H9 (cell line): Measurements from ENCODE around the gene NEU3. TPM values are rescaled to one million over a fixed set of nuclear protein-coding genes. Genes with fewer than 3 reads are reported as not detected.

Experiments used
- DNase-seq: peaks from one replicate; pipeline ENCODE4 v3.0.0-alpha.2; 2017
- H2AFZ ChIP-seq: one replicate; pipeline ENCODE4 v1.6.1; 2013; ENCODE audit warnings: mild to moderate bottlenecking, low read length, control low read depth, moderate library complexity
- H2AK5ac ChIP-seq: 2 replicates; pipeline ENCODE4 v1.6.1; 2013; ENCODE audit warnings: low read length, control low read depth, mixed read lengths; ENCODE audit not compliant: insufficient read length
- H2BK120ac ChIP-seq: one replicate; pipeline ENCODE4 v1.6.1; 2013; ENCODE audit warnings: low read depth, mild to moderate bottlenecking, low read length, control low read depth, inconsistent platforms; ENCODE audit not compliant: poor library complexity, severe bottlenecking
- H2BK12ac ChIP-seq: 2 replicates; pipeline ENCODE4 v1.6.1; 2013; ENCODE audit warnings: low read length, control low read depth, mixed read lengths, low read depth; ENCODE audit not compliant: insufficient read length
- H2BK15ac ChIP-seq: 2 replicates; pipeline ENCODE4 v1.6.1; 2013; ENCODE audit warnings: low read depth, low read length, control low read depth
- H2BK20ac ChIP-seq: one replicate; pipeline ENCODE4 v1.6.1; 2013; ENCODE audit warnings: low read depth, mild to moderate bottlenecking, low read length, control low read depth, inconsistent platforms; ENCODE audit not compliant: poor library complexity, severe bottlenecking
- H2BK5ac ChIP-seq: 2 replicates; pipeline ENCODE4 v1.6.1; 2013; ENCODE audit warnings: low read length, control low read depth, mixed read lengths; ENCODE audit not compliant: insufficient read length
- H3K14ac ChIP-seq: 2 replicates; pipeline ENCODE4 v1.6.1; 2013; ENCODE audit warnings: low read length, control low read depth; ENCODE audit not compliant: insufficient read depth
- H3K18ac ChIP-seq: 2 replicates; pipeline ENCODE4 v1.6.1; 2013; ENCODE audit warnings: low read depth, mild to moderate bottlenecking, mixed read lengths, low read length, control low read depth; ENCODE audit not compliant: insufficient read length
- H3K23ac ChIP-seq: 2 replicates; pipeline ENCODE4 v1.6.1; 2013; ENCODE audit warnings: low read length, control low read depth, mixed read lengths, low read depth; ENCODE audit not compliant: insufficient read length
- H3K23me2 ChIP-seq: 2 replicates; pipeline ENCODE4 v1.6.1; 2013; ENCODE audit warnings: low read depth, mild to moderate bottlenecking, mixed read lengths, low read length, control low read depth; ENCODE audit not compliant: insufficient read length, poor library complexity, severe bottlenecking
- H3K27ac ChIP-seq: 2 replicates; pipeline ENCODE4 v1.5.1; 2013; ENCODE audit warnings: low read length, control low read depth, mixed read lengths, low read depth; ENCODE audit not compliant: insufficient read length
- H3K27me3 ChIP-seq: 2 replicates; pipeline ENCODE4 v1.6.1; 2013; ENCODE audit warnings: low read length, control low read depth, inconsistent platforms; ENCODE audit not compliant: insufficient read depth
- H3K4ac ChIP-seq: 2 replicates; pipeline ENCODE4 v1.6.1; 2013; ENCODE audit warnings: low read depth, mild to moderate bottlenecking, control low read depth, inconsistent platforms, low read length, moderate library complexity
- H3K4me1 ChIP-seq: 2 replicates; pipeline ENCODE4 v1.6.1; 2013; ENCODE audit warnings: low read length, control low read depth, inconsistent platforms; ENCODE audit not compliant: insufficient read depth
- H3K4me2 ChIP-seq: 2 replicates; pipeline ENCODE4 v1.6.1; 2013; ENCODE audit warnings: low read length, control low read depth, mixed read lengths; ENCODE audit not compliant: insufficient read length, insufficient read depth
- H3K56ac ChIP-seq: 2 replicates; pipeline ENCODE4 v1.6.1; 2013; ENCODE audit warnings: low read depth, mild to moderate bottlenecking, mixed read lengths, low read length, control low read depth; ENCODE audit not compliant: insufficient read length
- H3K79me1 ChIP-seq: 2 replicates; pipeline ENCODE4 v1.6.1; 2013; ENCODE audit warnings: low read depth, mild to moderate bottlenecking, moderate library complexity, low read length, control low read depth, inconsistent platforms; ENCODE audit not compliant: insufficient read depth, poor library complexity, severe bottlenecking
- H3K79me2 ChIP-seq: 2 replicates; pipeline ENCODE4 v1.6.1; 2013; ENCODE audit warnings: low read length, control low read depth, inconsistent platforms; ENCODE audit not compliant: insufficient read depth
- H3K9ac ChIP-seq: 2 replicates; pipeline ENCODE4 v1.6.1; 2013; ENCODE audit warnings: low read length, control low read depth, mixed read lengths; ENCODE audit not compliant: insufficient read length; ENCODE audit errors: extremely low read depth
- H3K9me3 ChIP-seq: one replicate; pipeline ENCODE4 v1.6.1; 2013; ENCODE audit warnings: low read depth, low read length, inconsistent platforms; ENCODE audit not compliant: control insufficient read depth
- H3T11ph ChIP-seq: one replicate; pipeline ENCODE4 v1.6.1; 2013; ENCODE audit warnings: mild to moderate bottlenecking, low read length, control low read depth, inconsistent platforms
- H4K20me1 ChIP-seq: one replicate; pipeline ENCODE4 v1.6.1; 2013; ENCODE audit not compliant: control insufficient read depth, insufficient read length, insufficient read depth
- H4K5ac ChIP-seq: 2 replicates; pipeline ENCODE4 v1.6.1; 2013; ENCODE audit warnings: low read depth, mild to moderate bottlenecking, mixed read lengths, low read length, control low read depth; ENCODE audit not compliant: insufficient read length
- H4K8ac ChIP-seq: replicated peaks from 2 replicates; pipeline ENCODE4 v1.6.1; 2013; ENCODE audit warnings: low read length, control low read depth, mixed read lengths, low read depth; ENCODE audit not compliant: insufficient read length
- H4K91ac ChIP-seq: 2 replicates; pipeline ENCODE4 v1.6.1; 2013; ENCODE audit warnings: low read depth, mild to moderate bottlenecking, moderate library complexity, mixed read lengths, low read length, control low read depth; ENCODE audit not compliant: insufficient read length
- H3K27ac Mint-ChIP-seq, 3 experiments: 2 replicates in 2 of 3; 3 replicates in 1 of 3; pipeline ENCODE4 v1.8.0; 2020 to 2021; ENCODE audit warnings: mixed read lengths in 3 of 3, mild to moderate bottlenecking in 1 of 3, moderate library complexity in 1 of 3
- H3K27me3 Mint-ChIP-seq: 2 replicates; pipeline ENCODE4 v1.8.0; 2021; ENCODE audit warnings: low read depth, mild to moderate bottlenecking, moderate library complexity, mixed read lengths
- H3K36me3 Mint-ChIP-seq, 3 experiments: 2 replicates in 2 of 3; 3 replicates in 1 of 3; pipeline ENCODE4 v1.8.0; 2020 to 2021; ENCODE audit warnings: low read depth in 3 of 3, mixed read lengths in 3 of 3; ENCODE audit not compliant: insufficient read depth in 1 of 3
- H3K4me1 Mint-ChIP-seq, 2 experiments: 2 replicates each; pipeline ENCODE4 v1.8.0; 2020; ENCODE audit warnings: mixed read lengths in 2 of 2
- H3K4me3 Mint-ChIP-seq, 2 experiments: 2 replicates in 1 of 2; 3 replicates in 1 of 2; pipeline ENCODE4 v1.8.0; 2020 to 2021; ENCODE audit warnings: mild to moderate bottlenecking in 2 of 2, mixed read lengths in 2 of 2, moderate library complexity in 1 of 2
- H3K9me3 Mint-ChIP-seq, 2 experiments: 2 replicates in 1 of 2; 3 replicates in 1 of 2; pipeline ENCODE4 v1.8.0; 2020; ENCODE audit warnings: mild to moderate bottlenecking in 2 of 2, mixed read lengths in 2 of 2, moderate library complexity in 1 of 2
- CTCF ChIP-seq: fragments of 200-600 bp; sonication (generic); conservative IDR thresholded peaks from 3 replicates; pipeline ENCODE4 v1.8.0; 2021; ENCODE audit warnings: antibody characterized with exemption, mild to moderate bottlenecking
- WGBS: extraction: QIAGEN DNeasy Blood & Tissue Kit; methylation state at CpG from one replicate; pipeline ENCODE4 v1.1.7; 2013; ENCODE audit warnings: missing lambda C conversion rate, low lambda C conversion rate, mixed read lengths; ENCODE audit not compliant: insufficient read length; ENCODE audit errors: extremely low coverage; 5-methylcytosine and 5-hydroxymethylcytosine counted together
- total RNA-seq: library from RNA; stranded (reverse); gene quantifications from 2 replicates; pipeline ENCODE4 v1.2.1, GENCODE V29; 2021

The NEU3 gene
- total RNA-seq, 1 experiment from 2014 or later, result 15.9 TPM

DNA sequence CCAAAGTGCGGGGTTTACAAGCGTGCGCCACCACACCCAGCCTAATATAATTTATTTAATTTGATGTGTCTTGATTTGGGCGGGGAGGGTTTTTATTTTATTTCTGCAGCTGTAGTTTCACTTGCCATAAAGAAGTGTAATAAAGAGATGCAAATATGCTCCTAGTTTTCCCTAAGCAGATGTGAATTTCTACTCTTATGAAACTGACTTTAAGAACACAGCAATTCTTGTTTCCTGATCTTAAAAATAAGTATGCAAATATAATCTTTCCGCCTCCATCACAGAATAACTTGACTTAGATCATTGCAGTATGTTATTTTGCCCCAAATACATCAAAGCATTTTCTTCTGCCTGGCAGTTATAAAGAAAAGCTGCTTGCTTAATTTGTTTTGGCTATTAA is 35.3 kb upstream of the NEU3 start:
- H3K4ac ChIP-seq, result no peak overlapping the region
- H3K27me3 ChIP-seq, result no peaks in the 10 kb centered on the region
- no peaks in the 10 kb centered on the region for H3K27me3 Mint-ChIP-seq
- no peak overlapping the region for H3K4me3 Mint-ChIP-seq
- peaks cover 11% of the 10 kb centered on the region for H3K79me1 ChIP-seq
- no peak overlapping the region for H3K18ac ChIP-seq
- H3K9me3 Mint-ChIP-seq, result no peaks in the 10 kb centered on the region; a peak in 1 of 5 replicates
- no peak for DNase-seq
- H2BK20ac ChIP-seq, result no peak overlapping the region
- H2BK15ac ChIP-seq, result no peak overlapping the region
- H3K56ac ChIP-seq, result no peak overlapping the region
- H4K5ac ChIP-seq, result no peak overlapping the region
- H3K9me3 ChIP-seq, result no peaks in the 10 kb centered on the region
- H3K23me2 ChIP-seq, result peaks cover 5% of the 10 kb centered on the region
- H3K79me2 ChIP-seq, result peaks cover 30% of the 10 kb centered on the region
- no CpG with 5 or more reads among the region's 5 CpGs for WGBS
- no peak overlapping the region for H2BK5ac ChIP-seq
- H2AK5ac ChIP-seq, result no peak overlapping the region
- no peak overlapping the region for H3K23ac ChIP-seq
- H3K27ac ChIP-seq, result no peak overlapping the region
- H3K14ac ChIP-seq, result no peak overlapping the region
- no peaks in the 10 kb centered on the region for H4K20me1 ChIP-seq
- H3K4me1 ChIP-seq, result no peaks in the 10 kb centered on the region
- H3K4me1 Mint-ChIP-seq, result peaks cover 13 to 19% of the 10 kb centered on the region in 2 experiments
- TF ChIP-seq CTCF, result no peak
- no peak overlapping the region for H3K9ac ChIP-seq
- H2AFZ ChIP-seq, result no peak overlapping the region
- H4K91ac ChIP-seq, result no peak overlapping the region
- no peak overlapping the region for H3T11ph ChIP-seq
- no peak overlapping the region for H4K8ac ChIP-seq
- H3K27ac Mint-ChIP-seq, result no peak overlapping the region
- H2BK120ac ChIP-seq, result no peak overlapping the region
- peaks cover 0 to 17% (median 6%) of the 10 kb centered on the region in 3 experiments; a peak in 5 of 7 replicates for H3K36me3 Mint-ChIP-seq
- H2BK12ac ChIP-seq, result no peak overlapping the region
- no peak overlapping the region for H3K4me2 ChIP-seq
